HEK293T (cell line): ENCODE measurements around the gene PRICKLE3.

Source experiments
- CTCF ChIA-PET: fragments of 350-600 bp; formaldehyde crosslinking; extraction: SDS; loops from one replicate; lab custom pipeline; 2021; ENCODE audit warnings: antibody characterized with exemption, inconsistent platforms; lab: Yijun Ruan, JAX
- POLR2A ChIA-PET: fragments of 350-600 bp; formaldehyde crosslinking; extraction: SDS; loops from one replicate; lab custom pipeline; 2020; ENCODE audit warnings: antibody characterized with exemption, inconsistent platforms; lab: Yijun Ruan, JAX
- DNase-seq: peaks from one replicate; pipeline ENCODE4 v3.0.0; 2012; ENCODE audit warnings: mixed read lengths; ENCODE audit errors: extremely low spot score
- ARNT ChIP-seq: fragments of 450-650 bp; IDR thresholded peaks from 2 replicates; pipeline ENCODE4 v1.6.1; 2017; ENCODE audit warnings: mild to moderate bottlenecking
- BHLHE40 ChIP-seq: fragments of 450-650 bp; IDR thresholded peaks from 2 replicates; pipeline ENCODE4 v1.6.1; 2016; ENCODE audit warnings: mild to moderate bottlenecking, moderate library complexity, borderline replicate concordance
- CTBP1 ChIP-seq: fragments of 450-650 bp; IDR thresholded peaks from 2 replicates; pipeline ENCODE4 v1.6.1; 2016; ENCODE audit warnings: borderline replicate concordance
- ELF4 ChIP-seq: fragments of 450-650 bp; IDR thresholded peaks from 2 replicates; pipeline ENCODE4 v1.6.1; 2017; ENCODE audit warnings: antibody characterized with exemption
- FOXA1 ChIP-seq: fragments of 450-650 bp; IDR thresholded peaks from 2 replicates; pipeline ENCODE4 v1.6.1; 2016; ENCODE audit warnings: mild to moderate bottlenecking
- FOXK2 ChIP-seq: fragments of 450-650 bp; IDR thresholded peaks from 2 replicates; pipeline ENCODE4 v1.6.1; 2016; ENCODE audit warnings: mild to moderate bottlenecking
- FOXM1 ChIP-seq: fragments of 450-650 bp; IDR thresholded peaks from 2 replicates; pipeline ENCODE4 v1.6.1; 2017; ENCODE audit warnings: mild to moderate bottlenecking, borderline replicate concordance
- HDGF ChIP-seq: fragments of 450-650 bp; IDR thresholded peaks from 2 replicates; pipeline ENCODE4 v1.6.1; 2017; ENCODE audit warnings: antibody characterized with exemption, borderline replicate concordance
- L3MBTL2 ChIP-seq: fragments of 450-650 bp; conservative IDR thresholded peaks from 2 replicates; pipeline ENCODE4 v1.6.1; 2016; ENCODE audit warnings: mild to moderate bottlenecking
- LEF1 ChIP-seq: fragments of 450-650 bp; IDR thresholded peaks from 2 replicates; pipeline ENCODE4 v1.6.1; 2017; ENCODE audit warnings: mild to moderate bottlenecking, borderline replicate concordance
- NFRKB ChIP-seq: fragments of 450-650 bp; IDR thresholded peaks from 2 replicates; pipeline ENCODE4 v1.6.1; 2016; ENCODE audit warnings: mild to moderate bottlenecking, moderate library complexity
- SP1 ChIP-seq: fragments of 450-650 bp; IDR thresholded peaks from 2 replicates; pipeline ENCODE4 v1.6.1; 2017
- SUZ12 ChIP-seq: fragments of 450-650 bp; IDR thresholded peaks from 2 replicates; pipeline ENCODE4 v1.6.1; 2016; ENCODE audit warnings: mild to moderate bottlenecking
- TARDBP ChIP-seq: fragments of 450-650 bp; IDR thresholded peaks from 2 replicates; pipeline ENCODE4 v1.6.1; 2016
- ZNF384 ChIP-seq: fragments of 450-650 bp; IDR thresholded peaks from 2 replicates; pipeline ENCODE4 v1.6.1; 2016
- TF ChIP-seq, protein P1 (sequence below): fragments of 450-650 bp; IDR thresholded peaks from 2 replicates; pipeline ENCODE4 v1.6.1; 2016

The PRICKLE3 gene

DNA sequence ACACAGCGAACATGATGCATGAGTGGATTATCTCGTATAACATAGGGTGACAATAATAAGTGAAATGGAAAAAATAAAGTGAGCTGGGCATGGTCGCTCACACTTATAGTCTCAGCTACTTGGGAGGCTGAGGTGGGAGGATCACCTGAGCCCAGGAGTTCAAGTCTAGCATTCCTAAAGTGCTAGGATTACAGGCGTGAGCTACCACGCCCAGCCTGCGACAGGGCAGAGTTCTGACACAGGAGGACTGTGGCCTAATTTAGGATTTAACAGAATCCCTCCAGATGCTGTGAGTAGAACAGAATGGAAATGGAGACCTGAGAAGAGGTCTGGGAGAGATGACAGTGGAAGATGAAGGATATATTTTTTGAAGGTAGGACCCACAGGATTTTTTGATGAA, 3.4 kb upstream of the PRICKLE3 start:
- POLR2A ChIA-PET, result interaction anchor here (1.0 kb wide), 1 partner anchor 34 kb away, joined by 3 read pairs; no protein-coding TSS in a partner anchor
- CTCF ChIA-PET, result no interaction called here
- TF ChIP-seq SUZ12 (no peak), SP1 (no peak), HDGF (no peak), NFRKB (no peak), ARNT (no peak), FOXM1 (no peak), BHLHE40 (no peak), TARDBP (no peak), L3MBTL2 (no peak), FOXA1 (no peak), LEF1 (no peak), CTBP1 (no peak), FOXK2 (no peak)
- TF ChIP-seq, protein P1, sequence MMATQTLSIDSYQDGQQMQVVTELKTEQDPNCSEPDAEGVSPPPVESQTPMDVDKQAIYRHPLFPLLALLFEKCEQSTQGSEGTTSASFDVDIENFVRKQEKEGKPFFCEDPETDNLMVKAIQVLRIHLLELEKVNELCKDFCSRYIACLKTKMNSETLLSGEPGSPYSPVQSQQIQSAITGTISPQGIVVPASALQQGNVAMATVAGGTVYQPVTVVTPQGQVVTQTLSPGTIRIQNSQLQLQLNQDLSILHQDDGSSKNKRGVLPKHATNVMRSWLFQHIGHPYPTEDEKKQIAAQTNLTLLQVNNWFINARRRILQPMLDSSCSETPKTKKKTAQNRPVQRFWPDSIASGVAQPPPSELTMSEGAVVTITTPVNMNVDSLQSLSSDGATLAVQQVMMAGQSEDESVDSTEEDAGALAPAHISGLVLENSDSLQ, result no peak
- DNase-seq, result no peak

DNA sequence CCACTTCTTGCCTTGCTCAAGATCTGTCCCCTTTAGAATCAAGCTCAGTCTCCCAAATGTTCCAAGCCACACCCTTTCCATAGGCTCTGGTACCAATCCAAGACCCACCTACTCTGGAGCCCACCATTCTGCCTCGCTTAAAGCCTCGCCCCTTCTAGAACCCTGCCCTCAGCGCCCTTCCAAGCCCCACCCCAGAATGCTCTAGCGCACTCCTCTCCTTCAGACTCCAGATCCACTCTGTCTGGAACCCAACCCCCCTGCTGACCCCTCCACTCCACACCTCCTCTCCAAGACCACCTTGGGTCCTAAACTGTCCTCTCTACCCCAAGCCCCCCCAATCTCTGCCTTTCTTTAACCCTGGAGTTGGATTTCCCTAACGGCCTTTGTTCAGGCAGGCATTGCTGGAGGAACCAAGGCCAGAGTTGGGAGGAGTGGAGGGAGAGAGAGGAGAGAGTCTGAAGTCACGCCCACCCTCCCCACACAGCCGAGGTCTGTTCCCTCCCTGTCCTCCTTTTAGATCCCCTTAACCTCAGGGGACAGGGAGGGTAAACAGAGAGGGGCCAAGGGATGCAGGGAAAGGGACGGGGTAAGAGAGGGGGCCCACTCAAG, 2.4 kb upstream of the PRICKLE3 start:
- POLR2A ChIA-PET, result interaction anchor here (1.0 kb wide), 1 partner anchor 81 kb away, joined by 3 read pairs; no protein-coding TSS in a partner anchor
- CTCF ChIA-PET, result no interaction called here
- TF ChIP-seq FOXA1, result no peak
- no peak for DNase-seq

- POLR2A ChIA-PET, result interaction anchor here (0.7 to 1.2 kb wide), 3 partner anchors 33 to 82 kb away, joined by 3 to 4 read pairs (median 3); no protein-coding TSS in a partner anchor
- CTCF ChIA-PET, result no interaction called here
- DNase-seq, result no peak
- TF ChIP-seq, protein P1, result peak; percentile 26; the same call in 1 of the 2 replicates
- no peak for TF ChIP-seq TARDBP
- TF ChIP-seq L3MBTL2, result no peak
- no peak for TF ChIP-seq FOXA1
- TF ChIP-seq LEF1, result no peak
- TF ChIP-seq HDGF, result no peak
- no peak for TF ChIP-seq ZNF384
- TF ChIP-seq BHLHE40, result no peak
Measured at GRCh38 chrX:49187526-49187925, 1.4 kb upstream of the PRICKLE3 start.

GRCh38 chrX:49187028-49187394, 838 bp upstream of the PRICKLE3 start:
- DNase-seq, result no peak
- ChIA-PET CTCF (no interaction called here), POLR2A (interaction anchor here (0.5 to 1.2 kb wide), 3 partner anchors 22 to 41 kb away, joined by 3 to 4 read pairs (median 3); no protein-coding TSS in a partner anchor)
- TF ChIP-seq, protein P1, result no peak
- no peak for TF ChIP-seq TARDBP
- no peak for TF ChIP-seq BHLHE40
- TF ChIP-seq ELF4, result no peak
- TF ChIP-seq ZNF384, result no peak
- TF ChIP-seq FOXM1, result no peak
- no peak for TF ChIP-seq SUZ12
- TF ChIP-seq NFRKB, result no peak
- TF ChIP-seq ARNT, result no peak
- no peak for TF ChIP-seq SP1
- no peak for TF ChIP-seq LEF1
- no peak for TF ChIP-seq HDGF
- TF ChIP-seq FOXA1, result no peak
- no peak for TF ChIP-seq FOXK2
- no peak for TF ChIP-seq CTBP1
- no peak for TF ChIP-seq L3MBTL2

- CTCF ChIA-PET, result interaction anchor here (1.0 kb wide), 1 partner anchor 8 kb away, joined by 3 read pairs; no protein-coding TSS in a partner anchor
- no peak for TF ChIP-seq ZNF384
- TF ChIP-seq, protein P1, result no peak
- TF ChIP-seq FOXK2, result no peak
- TF ChIP-seq ELF4, result no peak
- no peak for TF ChIP-seq TARDBP
- no peak for TF ChIP-seq L3MBTL2
- no peak for TF ChIP-seq FOXA1
- no peak for TF ChIP-seq ARNT
- no peak for TF ChIP-seq BHLHE40
- no peak for TF ChIP-seq SP1
- no peak for TF ChIP-seq SUZ12
- peak; percentile 81 for DNase-seq
- POLR2A ChIA-PET, result interaction anchor here (1.0 to 1.7 kb wide), 4 partner anchors 12 to 84 kb away, joined by 3 to 11 read pairs (median 4); no protein-coding TSS in a partner anchor
Measured at GRCh38 chrX:49184294-49185281, 1.6 kb downstream of the PRICKLE3 start.
